Endodermal cell (in vitro differentiated cells): Measurements from ENCODE around the gene NFKBIA. TPM values are rescaled to one million over a fixed set of nuclear protein-coding genes. Genes with fewer than 3 reads are reported as not detected.
A peak's percentile ranks its signal among the peaks of the same experiment; 100 is the strongest.

Source experiments
- DNase-seq: peaks from one replicate; pipeline ENCODE4 v3.0.0-alpha.2; 2017
- H3K27ac ChIP-seq: 2 replicates; pipeline ENCODE4 v1.5.1; 2013; ENCODE audit warnings: mild to moderate bottlenecking, low read depth, low read length, moderate library complexity
- H3K27me3 ChIP-seq: 2 replicates; pipeline ENCODE4 v1.6.1; 2013; ENCODE audit warnings: mild to moderate bottlenecking, low read length, moderate library complexity; ENCODE audit not compliant: insufficient read depth, control insufficient read depth, poor library complexity, severe bottlenecking
- H3K36me3 ChIP-seq: 2 replicates; pipeline ENCODE4 v1.7.0; 2013; ENCODE audit warnings: mild to moderate bottlenecking, low read length, moderate library complexity; ENCODE audit not compliant: control insufficient read depth, insufficient read depth
- H3K4me1 ChIP-seq: one replicate; pipeline ENCODE4 v1.7.0; 2013; ENCODE audit warnings: low read length; ENCODE audit not compliant: control insufficient read depth, insufficient read depth
- H3K4me3 ChIP-seq: 2 replicates; pipeline ENCODE4 v1.5.1; 2013; ENCODE audit warnings: mild to moderate bottlenecking, low read length, moderate library complexity
- H3K9ac ChIP-seq: 2 replicates; pipeline ENCODE4 v1.6.1; 2013; ENCODE audit warnings: mild to moderate bottlenecking, low read length, moderate library complexity; ENCODE audit not compliant: poor library complexity, severe bottlenecking; ENCODE audit errors: extremely low read depth
- H3K9me3 ChIP-seq: 2 replicates; pipeline ENCODE4 v1.6.1; 2013; ENCODE audit warnings: mild to moderate bottlenecking, low read length, moderate library complexity; ENCODE audit not compliant: control insufficient read depth
- H3K27ac Mint-ChIP-seq: 2 replicates; pipeline ENCODE4 v1.8.0; 2020; ENCODE audit warnings: mixed read lengths
- H3K27me3 Mint-ChIP-seq: 2 replicates; pipeline ENCODE4 v1.8.0; 2021; ENCODE audit warnings: mild to moderate bottlenecking, mixed read lengths; ENCODE audit not compliant: insufficient read depth
- H3K36me3 Mint-ChIP-seq: 2 replicates; pipeline ENCODE4 v1.8.0; 2020; ENCODE audit warnings: low read depth, mixed read lengths
- H3K4me1 Mint-ChIP-seq: 2 replicates; pipeline ENCODE4 v1.8.0; 2020; ENCODE audit warnings: mixed read lengths
- H3K4me3 Mint-ChIP-seq: 2 replicates; pipeline ENCODE4 v1.8.0; 2020; ENCODE audit warnings: mild to moderate bottlenecking, moderate library complexity, mixed read lengths
- H3K9me3 Mint-ChIP-seq: 2 replicates; pipeline ENCODE4 v1.8.0; 2020; ENCODE audit warnings: mild to moderate bottlenecking, mixed read lengths
- WGBS, 2 experiments: methylation state at CpG; one replicate each; pipeline versions ENCODE4 v1.1.5 to v1.1.7; 2013; ENCODE audit warnings: missing lambda C conversion rate in 2 of 2, mixed read lengths in 1 of 2; ENCODE audit not compliant: insufficient coverage in 1 of 2, insufficient read length in 1 of 2; 5-methylcytosine and 5-hydroxymethylcytosine counted together
- total RNA-seq, 2 donors: library from RNA; stranded (reverse); fragmentation: NEBNext Ultra II Directional in 1 of 2; extraction: Animal tissue kit (Norgen Biotek cat#: 25700) in 1 of 2; gene quantifications; 2 replicates in 1 of 2; 3 replicates in 1 of 2; pipeline ENCODE4 v1.2.1, GENCODE V29; 2021
- TF ChIP-seq, protein P1 (sequence below): fragments of 200-600 bp; sonication (generic); conservative IDR thresholded peaks from 2 replicates; pipeline ENCODE4 v1.5.0; 2021; ENCODE audit warnings: antibody characterized with exemption, mild to moderate bottlenecking

Gene NFKBIA
- total RNA-seq, 2 donors from 2014 or later: 148 to 188 TPM

DNA sequence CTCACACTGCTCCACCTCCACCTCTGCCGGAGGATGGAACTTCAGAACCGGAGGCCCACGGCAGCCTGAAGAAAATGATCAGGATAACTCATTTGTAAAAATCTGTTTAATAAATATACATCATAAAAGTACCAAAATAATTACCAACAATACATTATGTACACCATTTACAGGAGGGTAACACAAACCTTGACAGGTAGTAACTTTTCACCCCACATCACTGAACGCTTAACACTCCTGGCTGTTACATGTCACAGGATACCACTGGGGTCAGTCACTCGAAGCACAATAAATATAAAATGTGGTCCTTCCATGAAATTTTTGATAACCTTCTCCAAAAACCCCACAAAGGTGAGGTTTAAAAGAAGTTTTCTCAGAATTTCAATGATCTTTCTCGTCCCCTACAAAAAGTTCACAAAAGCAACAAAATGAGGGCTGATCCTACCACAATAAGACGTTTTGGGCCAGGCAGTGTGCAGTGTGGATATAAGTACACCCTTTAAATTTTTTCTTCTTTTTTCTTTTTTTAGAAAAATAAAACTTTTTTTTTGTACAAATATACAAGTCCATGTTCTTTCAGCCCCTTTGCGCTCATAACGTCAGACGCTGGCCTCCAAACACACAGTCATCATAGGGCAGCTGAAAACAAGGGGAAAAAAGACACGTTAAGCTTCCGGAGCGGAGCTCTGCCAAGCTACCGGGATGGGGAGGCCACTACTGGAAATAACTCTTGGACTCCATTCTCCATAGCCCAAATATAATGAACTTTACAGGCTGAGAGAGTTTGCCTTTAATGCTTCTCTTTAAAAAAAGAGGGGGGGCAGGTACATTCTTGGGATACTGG is 2.9 kb downstream of the NFKBIA start:
- H3K27ac Mint-ChIP-seq: no peak overlapping the region
- no peaks in the 10 kb centered on the region for H3K9me3 Mint-ChIP-seq
- H3K4me1 Mint-ChIP-seq: peaks cover 51% of the 10 kb centered on the region
- H3K27me3 Mint-ChIP-seq: no peaks in the 10 kb centered on the region
- peak overlapping the region; percentile 94 for H3K4me3 Mint-ChIP-seq
- TF ChIP-seq, protein P1, sequence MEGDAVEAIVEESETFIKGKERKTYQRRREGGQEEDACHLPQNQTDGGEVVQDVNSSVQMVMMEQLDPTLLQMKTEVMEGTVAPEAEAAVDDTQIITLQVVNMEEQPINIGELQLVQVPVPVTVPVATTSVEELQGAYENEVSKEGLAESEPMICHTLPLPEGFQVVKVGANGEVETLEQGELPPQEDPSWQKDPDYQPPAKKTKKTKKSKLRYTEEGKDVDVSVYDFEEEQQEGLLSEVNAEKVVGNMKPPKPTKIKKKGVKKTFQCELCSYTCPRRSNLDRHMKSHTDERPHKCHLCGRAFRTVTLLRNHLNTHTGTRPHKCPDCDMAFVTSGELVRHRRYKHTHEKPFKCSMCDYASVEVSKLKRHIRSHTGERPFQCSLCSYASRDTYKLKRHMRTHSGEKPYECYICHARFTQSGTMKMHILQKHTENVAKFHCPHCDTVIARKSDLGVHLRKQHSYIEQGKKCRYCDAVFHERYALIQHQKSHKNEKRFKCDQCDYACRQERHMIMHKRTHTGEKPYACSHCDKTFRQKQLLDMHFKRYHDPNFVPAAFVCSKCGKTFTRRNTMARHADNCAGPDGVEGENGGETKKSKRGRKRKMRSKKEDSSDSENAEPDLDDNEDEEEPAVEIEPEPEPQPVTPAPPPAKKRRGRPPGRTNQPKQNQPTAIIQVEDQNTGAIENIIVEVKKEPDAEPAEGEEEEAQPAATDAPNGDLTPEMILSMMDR: no peak
- 76 to 79% methylated on average over 5 to 11 of the region's 14 CpGs for WGBS, 2 experiments
- DNase-seq: no peak
- peak overlapping the region; percentile 98 for H3K4me3 ChIP-seq
- H3K36me3 ChIP-seq: peaks cover 37% of the 10 kb centered on the region
- peak overlapping the region; percentile 95 for H3K9ac ChIP-seq
- no peaks in the 10 kb centered on the region for H3K9me3 ChIP-seq
- H3K27me3 ChIP-seq: no peaks in the 10 kb centered on the region
- H3K27ac ChIP-seq: no peak overlapping the region
- H3K4me1 ChIP-seq: no peaks in the 10 kb centered on the region
- peaks cover 44% of the 10 kb centered on the region for H3K36me3 Mint-ChIP-seq

DNA sequence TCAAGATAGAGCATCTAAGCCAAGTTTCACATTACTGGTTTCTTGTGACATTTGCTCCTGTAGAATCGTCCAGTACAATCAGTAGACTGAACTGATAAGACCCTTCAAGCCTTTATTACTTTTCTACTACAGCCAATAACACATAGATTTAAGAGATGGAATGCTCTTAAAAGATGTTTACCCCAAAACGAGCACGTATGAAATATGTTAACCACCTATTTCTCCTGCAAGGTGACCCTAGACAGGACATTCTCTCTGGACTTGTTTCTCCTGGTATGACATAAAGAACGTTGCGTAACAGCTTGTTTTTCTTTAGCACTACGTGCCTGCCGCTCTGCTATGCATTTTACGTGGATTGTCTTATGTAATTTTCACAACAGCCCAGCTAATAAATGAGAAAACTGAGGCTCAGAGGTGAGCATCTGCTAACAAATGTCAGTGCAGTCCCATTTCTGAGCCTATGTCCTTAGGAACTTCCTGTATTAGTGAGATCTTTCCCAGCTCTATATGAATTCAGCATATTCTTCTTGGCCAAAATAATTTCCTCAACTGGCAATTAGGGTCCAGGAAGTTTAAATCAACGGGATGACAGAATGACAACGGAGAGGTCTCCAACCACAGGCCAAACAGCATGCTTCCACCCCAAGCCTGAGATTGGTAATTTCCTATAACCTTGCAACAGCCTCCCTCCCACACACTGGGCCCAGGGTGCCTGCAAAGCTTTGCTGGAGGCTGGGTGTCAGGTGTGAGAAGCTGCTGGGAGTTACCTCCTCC is 3.7 kb downstream of the NFKBIA start:
- Histone ChIP-seq H3K9me3 (no peaks in the 10 kb centered on the region), H3K4me1 (no peaks in the 10 kb centered on the region), H3K27me3 (no peaks in the 10 kb centered on the region), H3K27ac (no peak overlapping the region), H3K9ac (peak overlapping the region; percentile 95), H3K4me3 (peak overlapping the region; percentile 98), H3K36me3 (peaks cover 37% of the 10 kb centered on the region)
- Mint-ChIP-seq H3K4me3 (peak overlapping the region; percentile 94), H3K27me3 (no peaks in the 10 kb centered on the region), H3K27ac (peak overlapping the region; percentile 0), H3K9me3 (no peaks in the 10 kb centered on the region), H3K4me1 (peaks cover 43% of the 10 kb centered on the region), H3K36me3 (peaks cover 44% of the 10 kb centered on the region)
- TF ChIP-seq, protein P1: no peak
- 85 to 88% methylated on average over 9 to 10 of the region's 10 CpGs for WGBS, 2 experiments
- peak; percentile 46 for DNase-seq

DNA sequence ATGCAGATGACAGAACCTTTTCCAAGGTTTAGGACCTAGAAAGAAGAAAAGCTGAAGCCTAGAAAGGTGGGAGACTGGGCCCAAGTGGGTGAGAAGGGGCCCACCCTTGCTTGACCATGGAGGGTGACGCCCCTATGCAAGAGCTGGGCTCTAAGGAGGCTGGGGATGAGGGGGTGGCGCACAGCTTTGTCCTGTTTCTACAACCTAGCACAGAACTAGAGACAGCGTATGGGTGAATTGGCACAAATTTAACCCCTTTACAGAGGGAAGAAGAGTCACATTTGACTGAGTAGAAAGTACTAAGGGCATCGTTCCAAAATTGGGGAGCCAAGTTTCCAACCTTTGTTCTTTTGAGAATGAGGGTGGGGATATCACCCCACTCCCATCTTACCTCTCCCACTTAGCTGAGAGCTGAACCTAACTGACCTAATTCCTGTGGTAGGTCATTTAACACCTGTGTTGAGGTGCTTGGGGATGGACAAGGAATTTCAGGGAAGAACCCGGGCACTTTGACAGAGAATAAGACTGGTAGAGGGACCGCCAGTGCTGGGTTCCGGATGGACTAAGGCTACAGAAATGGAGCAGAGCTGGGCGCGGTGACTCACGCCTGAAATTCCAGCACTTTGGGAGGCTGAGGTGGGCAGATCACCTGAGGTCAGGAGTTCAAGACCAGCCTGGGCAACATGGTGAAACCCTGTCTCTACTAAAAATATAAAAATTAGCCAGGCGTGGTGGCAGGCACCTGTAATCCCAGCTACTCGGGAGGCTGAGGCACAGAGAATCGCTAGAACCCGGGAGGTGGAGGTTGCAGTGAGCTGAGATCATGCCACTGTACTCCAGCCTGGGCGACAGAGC is 5.2 kb downstream of the NFKBIA start:
- Mint-ChIP-seq H3K4me1 (peaks cover 39% of the 10 kb centered on the region), H3K9me3 (no peaks in the 10 kb centered on the region), H3K4me3 (no peak overlapping the region), H3K27me3 (no peaks in the 10 kb centered on the region), H3K27ac (no peak overlapping the region), H3K36me3 (peaks cover 44% of the 10 kb centered on the region)
- Histone ChIP-seq H3K36me3 (peaks cover 37% of the 10 kb centered on the region), H3K9me3 (no peaks in the 10 kb centered on the region), H3K27ac (no peak overlapping the region), H3K4me3 (no peak overlapping the region), H3K27me3 (no peaks in the 10 kb centered on the region), H3K4me1 (no peaks in the 10 kb centered on the region), H3K9ac (no peak overlapping the region)
- TF ChIP-seq, protein P1: no peak
- DNase-seq: peak; percentile 33
- WGBS, 2 experiments: 93 to 94% methylated on average over 12 to 14 of the region's 15 CpGs
